Measurements from ENCODE around the gene EXOC7.
"Not testable (repeated sequence)": the region's sequence is repeated elsewhere in the genome, so short reads cannot be mapped to it uniquely, and the experiment has no call there.

EXOC7 gene

GRCh38 chr17:76048711-76049110 is 54.9 kb downstream of the EXOC7 start:
- no peak for DNase-seq (ENCODE audit: low spot score)
- TF ChIP-seq, protein P1, sequence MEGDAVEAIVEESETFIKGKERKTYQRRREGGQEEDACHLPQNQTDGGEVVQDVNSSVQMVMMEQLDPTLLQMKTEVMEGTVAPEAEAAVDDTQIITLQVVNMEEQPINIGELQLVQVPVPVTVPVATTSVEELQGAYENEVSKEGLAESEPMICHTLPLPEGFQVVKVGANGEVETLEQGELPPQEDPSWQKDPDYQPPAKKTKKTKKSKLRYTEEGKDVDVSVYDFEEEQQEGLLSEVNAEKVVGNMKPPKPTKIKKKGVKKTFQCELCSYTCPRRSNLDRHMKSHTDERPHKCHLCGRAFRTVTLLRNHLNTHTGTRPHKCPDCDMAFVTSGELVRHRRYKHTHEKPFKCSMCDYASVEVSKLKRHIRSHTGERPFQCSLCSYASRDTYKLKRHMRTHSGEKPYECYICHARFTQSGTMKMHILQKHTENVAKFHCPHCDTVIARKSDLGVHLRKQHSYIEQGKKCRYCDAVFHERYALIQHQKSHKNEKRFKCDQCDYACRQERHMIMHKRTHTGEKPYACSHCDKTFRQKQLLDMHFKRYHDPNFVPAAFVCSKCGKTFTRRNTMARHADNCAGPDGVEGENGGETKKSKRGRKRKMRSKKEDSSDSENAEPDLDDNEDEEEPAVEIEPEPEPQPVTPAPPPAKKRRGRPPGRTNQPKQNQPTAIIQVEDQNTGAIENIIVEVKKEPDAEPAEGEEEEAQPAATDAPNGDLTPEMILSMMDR (IDR thresholded peaks at IDR 0.05; ENCODE audit: extremely low read depth, missing control alignments), result no peak

DNA sequence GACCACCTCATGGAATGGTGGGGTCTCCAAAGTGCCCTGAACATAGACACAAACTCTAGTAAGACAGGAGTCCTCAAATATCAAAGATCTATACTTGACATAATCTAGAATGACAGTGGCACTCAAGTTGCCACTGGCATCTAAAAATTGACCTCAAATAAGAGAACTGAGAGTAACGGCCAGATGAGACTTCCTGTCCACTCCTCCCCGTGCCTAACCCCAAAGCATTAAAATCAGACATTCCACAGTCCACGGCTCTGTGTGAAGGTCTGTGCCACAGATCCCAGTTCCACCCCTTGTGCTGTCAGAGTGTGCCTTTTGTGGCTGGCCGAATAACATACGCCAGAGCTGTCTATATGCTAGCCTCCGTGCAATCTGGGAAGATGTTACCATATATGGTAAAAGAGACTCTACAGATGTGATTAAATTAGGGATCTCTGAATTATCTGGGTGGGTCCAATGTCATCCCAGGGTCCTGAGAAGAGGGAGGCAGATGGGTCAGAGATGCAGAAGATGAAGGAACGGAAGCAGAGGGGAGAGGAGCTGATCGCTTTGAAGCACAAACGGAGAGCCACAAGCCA is 55.5 kb downstream of the EXOC7 start:
- TF ChIP-seq, protein P1 (IDR thresholded peaks at IDR 0.05; ENCODE audit: extremely low read depth, missing control alignments), result no peak
- DNase-seq (ENCODE audit: low spot score), result no peak

DNA sequence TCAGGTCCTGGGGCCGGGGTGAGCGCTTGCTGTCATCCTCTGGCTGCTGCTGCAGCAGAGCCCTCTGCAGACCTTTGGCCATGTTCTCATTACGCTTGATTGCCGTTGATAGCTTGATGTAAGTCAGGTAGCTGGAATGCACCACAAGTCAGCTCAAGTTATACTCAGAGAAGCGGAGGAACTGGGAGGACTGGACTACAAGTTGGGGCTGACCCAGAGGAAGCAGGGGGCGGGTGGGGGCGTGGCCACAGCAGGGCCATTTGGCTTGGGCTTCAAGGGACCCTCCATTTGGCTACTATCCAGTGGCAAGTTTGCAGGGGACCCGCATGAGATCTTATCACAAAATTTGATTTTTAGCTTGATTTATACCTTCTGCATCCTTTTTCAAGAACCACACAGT is 57.5 kb downstream of the EXOC7 start:
- TF ChIP-seq, protein P1 (IDR thresholded peaks at IDR 0.05; ENCODE audit: extremely low read depth, missing control alignments), result no peak
- DNase-seq (ENCODE audit: low spot score), result no peak

DNA sequence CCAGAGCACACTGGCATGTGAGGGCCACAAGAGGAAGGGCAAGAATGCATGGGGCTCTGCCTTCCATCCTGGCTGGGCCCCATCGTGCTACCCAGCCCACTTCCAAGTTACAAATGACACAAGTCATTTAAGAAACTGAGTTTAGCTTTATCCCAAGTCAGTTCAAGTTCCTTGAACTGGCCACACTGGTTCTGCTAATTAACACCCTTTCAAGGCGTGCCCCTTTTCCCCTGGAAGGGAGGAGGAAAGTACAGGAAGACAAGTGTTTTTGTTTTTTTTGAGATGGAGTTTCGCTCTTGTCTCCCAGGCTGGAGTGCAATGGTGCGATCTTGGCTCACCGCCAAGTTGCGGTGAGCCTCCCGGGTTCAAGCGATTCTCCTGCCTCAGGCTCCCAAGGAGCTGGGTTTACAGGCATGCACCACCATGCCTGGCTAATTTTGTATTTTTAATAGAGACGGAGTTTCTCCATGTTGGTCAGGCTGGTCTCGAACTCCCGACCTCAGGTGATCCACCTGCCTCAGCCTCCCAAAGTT is 59.0 kb downstream of the EXOC7 start:
- DNase-seq (ENCODE audit: low spot score), result not testable (repeated sequence)

DNA sequence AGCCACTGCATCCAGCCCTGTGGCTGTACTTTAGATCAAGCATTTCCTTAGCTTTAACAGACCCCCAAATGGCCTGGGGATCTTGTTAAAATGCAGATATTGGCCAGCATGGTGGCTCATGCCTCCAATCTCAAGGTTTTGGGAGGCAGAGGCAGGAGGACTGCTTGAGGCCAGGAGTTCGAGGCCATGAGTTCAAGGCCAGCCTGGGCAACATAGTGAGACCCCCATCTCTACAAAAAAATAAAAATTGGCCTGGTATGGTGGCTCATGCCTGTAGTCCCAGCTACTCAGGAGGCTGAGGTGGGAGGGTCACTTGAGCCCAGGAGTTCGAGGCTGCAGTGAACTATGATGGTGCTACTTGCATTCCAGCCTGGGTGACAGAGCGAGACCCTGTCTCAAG is 60.7 kb downstream of the EXOC7 start:
- DNase-seq (ENCODE audit: low spot score), result not testable (repeated sequence)

DNA sequence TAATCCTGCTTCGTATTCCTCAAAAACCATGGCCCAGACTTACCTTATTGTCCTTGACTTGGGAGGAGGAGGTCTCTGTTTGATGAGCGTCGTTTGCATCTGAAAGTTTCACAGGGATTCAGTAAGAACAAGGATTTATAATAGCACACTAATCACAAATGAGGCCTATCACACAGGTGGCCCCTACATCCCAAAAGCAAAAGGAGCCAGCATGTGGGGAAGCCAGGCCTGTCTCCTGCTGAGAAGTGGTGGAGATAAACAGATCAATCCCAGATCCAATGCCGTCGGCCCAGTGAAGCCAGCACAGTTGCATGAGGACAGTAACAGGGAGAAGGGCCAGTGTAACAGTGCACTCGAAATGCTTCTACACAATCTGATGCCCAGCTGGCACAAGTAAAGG is 63.2 kb downstream of the EXOC7 start:
- DNase-seq (ENCODE audit: low spot score), result no peak
- TF ChIP-seq, protein P1 (IDR thresholded peaks at IDR 0.05; ENCODE audit: extremely low read depth, missing control alignments), result no peak

DNA sequence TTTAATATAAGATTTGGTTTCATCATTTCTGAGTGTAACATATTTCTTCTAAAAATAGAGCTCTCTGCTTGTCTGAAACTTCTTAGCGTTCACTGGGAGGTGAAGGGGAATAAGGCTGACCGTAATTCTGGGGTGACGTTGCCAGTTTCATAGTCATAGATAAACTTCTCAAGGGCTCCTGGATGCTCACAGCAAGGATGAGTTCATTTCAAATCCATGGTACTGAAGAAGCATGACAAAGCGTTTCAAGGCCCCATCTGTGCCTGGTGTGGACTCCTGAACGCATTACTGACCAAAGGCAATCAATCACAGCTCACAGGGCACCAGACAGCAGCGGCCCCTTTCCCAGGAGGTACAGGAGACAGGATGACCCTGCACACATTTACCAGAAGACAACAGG is 64.5 kb downstream of the EXOC7 start:
- no peak for DNase-seq (ENCODE audit: low spot score)
- TF ChIP-seq, protein P1 (IDR thresholded peaks at IDR 0.05; ENCODE audit: extremely low read depth, missing control alignments), result no peak

DNA sequence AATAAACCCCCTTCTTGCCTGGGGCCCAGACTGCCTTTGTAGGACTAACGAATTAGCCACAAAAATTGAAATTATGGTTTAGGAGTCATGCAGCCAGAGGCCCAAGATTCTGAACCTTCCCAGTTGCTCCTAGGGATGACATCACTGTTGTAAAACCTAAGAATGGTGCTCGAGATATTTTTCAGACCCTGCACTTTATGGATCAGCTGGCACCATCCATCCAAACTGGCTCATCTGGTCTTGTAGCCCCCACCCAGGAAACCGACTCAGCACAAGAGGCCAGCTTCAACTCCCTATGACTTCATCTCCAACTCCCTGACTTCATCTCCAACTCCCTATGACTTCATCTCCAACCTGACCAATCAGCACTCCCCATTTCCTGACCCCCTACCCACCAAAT is 65.5 kb downstream of the EXOC7 start:
- no peak for DNase-seq (ENCODE audit: low spot score)
- TF ChIP-seq, protein P1 (IDR thresholded peaks at IDR 0.05; ENCODE audit: extremely low read depth, missing control alignments), result no peak

Data from GM20000 (cell line).